Left ventricle myocardium inferior (tissue), 1 donor: ENCODE data around the gene MUC12. TPM values are rescaled to one million over a fixed set of nuclear protein-coding genes. Genes with fewer than 3 reads are reported as not detected.

Experiments used
- DNase-seq: peaks from one replicate; pipeline ENCODE4 v3.0.0-alpha.2; 2020
- H3K27ac ChIP-seq: fragments of 200-600 bp; replicated peaks from 2 replicates; pipeline ENCODE4 v1.8.0; 2021
- H3K27me3 ChIP-seq: fragments of 200-600 bp; 2 replicates; pipeline ENCODE4 v1.8.0; 2021; ENCODE audit warnings: low read depth
- H3K36me3 ChIP-seq: fragments of 200-600 bp; 2 replicates; pipeline ENCODE4 v1.8.0; 2021
- H3K4me1 ChIP-seq: fragments of 200-600 bp; 2 replicates; pipeline ENCODE4 v1.8.0; 2021
- H3K4me3 ChIP-seq: fragments of 200-600 bp; 2 replicates; pipeline ENCODE4 v1.8.0; 2021; ENCODE audit warnings: mild to moderate bottlenecking, moderate library complexity
- H3K9me3 ChIP-seq: fragments of 200-600 bp; replicated peaks from 2 replicates; pipeline ENCODE4 v1.8.0; 2021
- CTCF ChIP-seq: fragments of 200-600 bp; IDR thresholded peaks from 2 replicates; pipeline ENCODE4 v1.8.0; 2021; ENCODE audit warnings: antibody characterized with exemption, mild to moderate bottlenecking, borderline replicate concordance
- intact Hi-C: fragments of 100-400 bp; cut with micrococcal nuclease; formaldehyde crosslinking; loops from one replicate; pipeline ENCODE4 v1.11.0; 2022
- total RNA-seq: library from RNA; stranded (reverse); fragmentation: NEBNext Ultra II Directional; extraction: Animal tissue kit (Norgen Biotek cat#: 25700); gene quantifications from one replicate; pipeline ENCODE4 v1.2.1, GENCODE V29; 2021
- donor health status: DM: no; HTN: yes; CAD: no; lungs with severe emphysema.

MUC12 gene
- total RNA-seq, 1 donor from 2014 or later: 0.30 TPM

GRCh38 chr7:100951172-100951571 lies 18.2 kb upstream of the MUC12 start:
- intact Hi-C loops: no loop called here
- no peaks in the 10 kb centered on the region for H3K4me1 ChIP-seq

GRCh38 chr7:100951888-100952560 lies 17.3 kb upstream of the MUC12 start:
- Histone ChIP-seq H3K27ac (no peak overlapping the region), H3K9me3 (no peaks in the 10 kb centered on the region), H3K4me1 (no peaks in the 10 kb centered on the region), H3K4me3 (no peak overlapping the region), H3K36me3 (no peaks in the 10 kb centered on the region), H3K27me3 (peaks cover 79% of the 10 kb centered on the region)
- TF ChIP-seq CTCF: no peak
- intact Hi-C loops: no loop called here
- no peak for DNase-seq

More at GRCh38 chr7:100951172-100951571, 18.2 kb upstream of the MUC12 start:
- Histone ChIP-seq H3K36me3 (no peaks in the 10 kb centered on the region), H3K4me3 (peak overlapping the region; percentile 51), H3K27me3 (peaks cover 80% of the 10 kb centered on the region), H3K9me3 (no peaks in the 10 kb centered on the region), H3K27ac (no peak overlapping the region)
- no peak for TF ChIP-seq CTCF
- no peak for DNase-seq

- no peaks in the 10 kb centered on the region for H3K4me1 ChIP-seq
- H3K4me3 ChIP-seq: no peak overlapping the region
- no peak overlapping the region for H3K27ac ChIP-seq
- H3K36me3 ChIP-seq: no peaks in the 10 kb centered on the region
- no peak for TF ChIP-seq CTCF
- no peaks in the 10 kb centered on the region for H3K9me3 ChIP-seq
- intact Hi-C loops: no loop called here
- DNase-seq: no peak
- H3K27me3 ChIP-seq: peaks cover 73% of the 10 kb centered on the region
Measured at GRCh38 chr7:100952641-100953040, 16.7 kb upstream of the MUC12 start.

- intact Hi-C loops: no loop called here
- Histone ChIP-seq H3K4me1 (no peaks in the 10 kb centered on the region), H3K27ac (no peak overlapping the region), H3K9me3 (no peaks in the 10 kb centered on the region), H3K27me3 (peaks cover 61% of the 10 kb centered on the region), H3K36me3 (no peaks in the 10 kb centered on the region), H3K4me3 (no peak overlapping the region)
- DNase-seq: no peak
- TF ChIP-seq CTCF: no peak
Measured at GRCh38 chr7:100957832-100958421, 11.4 kb upstream of the MUC12 start.

- no peak for TF ChIP-seq CTCF
- no peak for DNase-seq
- intact Hi-C loops: loop anchor here (10.0 kb wide), 1 partner anchor 95 kb away; no protein-coding TSS in a partner anchor
- Histone ChIP-seq H3K36me3 (no peaks in the 10 kb centered on the region), H3K9me3 (no peaks in the 10 kb centered on the region), H3K27me3 (peaks cover 73% of the 10 kb centered on the region), H3K4me1 (no peaks in the 10 kb centered on the region), H3K4me3 (no peak overlapping the region), H3K27ac (no peak overlapping the region)
Measured at GRCh38 chr7:100959894-100960293, 9.5 kb upstream of the MUC12 start.
